ENCODE results near the gene GSTA4. TPM values are rescaled to one million over a fixed set of nuclear protein-coding genes. Genes with fewer than 3 reads are reported as not detected.

The GSTA4 gene
- total RNA-seq, 4 donors from 2014 or later: 108 to 164 (median 132) TPM

DNA sequence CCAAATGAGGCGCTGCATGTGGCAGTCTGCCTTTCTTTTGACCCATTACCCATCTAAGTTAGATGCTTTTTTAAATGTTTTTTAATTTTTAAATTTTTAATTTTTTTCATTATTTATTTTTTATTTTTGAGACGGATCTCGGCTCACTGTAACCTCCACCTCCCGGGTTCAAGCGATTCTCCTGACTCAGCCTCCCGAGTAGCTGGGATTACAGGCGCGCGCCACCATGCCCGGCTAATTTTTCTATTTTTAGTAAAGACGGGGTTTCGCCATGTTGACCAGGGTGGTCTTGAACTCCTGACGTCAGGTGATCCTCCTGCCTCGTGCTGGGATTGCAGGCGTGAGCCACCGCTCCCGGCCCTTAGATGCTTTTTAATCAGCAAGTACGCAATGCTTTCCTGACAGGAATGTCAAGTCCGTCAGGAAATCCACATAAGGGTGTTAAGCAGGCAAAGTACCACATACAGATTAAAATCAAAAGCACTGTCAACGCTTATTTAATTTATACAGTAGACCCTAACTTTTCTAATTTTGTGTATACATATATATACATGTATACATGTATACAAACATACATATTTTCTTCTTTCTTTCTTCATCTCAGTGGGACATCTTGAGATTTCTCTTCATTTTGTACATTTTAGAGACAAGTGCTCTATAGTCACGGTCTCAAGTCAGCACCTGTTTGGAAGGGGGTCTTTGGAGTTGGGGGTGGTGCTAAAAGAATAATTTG is 995 bp upstream of the GSTA4 start:
- peak; percentile 77 to 82 for DNase-seq (ENCODE audit: low spot score in 2 of 2)
- Histone ChIP-seq H3K4me1 (peaks cover 24% of the 10 kb centered on the region), H3K27ac (peak overlapping the region; percentile 88), H3K36me3 (no peaks in the 10 kb centered on the region), H3K9me3 (no peaks in the 10 kb centered on the region), H3K4me3 (peak overlapping the region; percentile 66), H3K27me3 (no peaks in the 10 kb centered on the region)
- no peak for TF ChIP-seq POLR2A (IDR thresholded peaks at IDR 0.05)
- TF ChIP-seq, protein P1, sequence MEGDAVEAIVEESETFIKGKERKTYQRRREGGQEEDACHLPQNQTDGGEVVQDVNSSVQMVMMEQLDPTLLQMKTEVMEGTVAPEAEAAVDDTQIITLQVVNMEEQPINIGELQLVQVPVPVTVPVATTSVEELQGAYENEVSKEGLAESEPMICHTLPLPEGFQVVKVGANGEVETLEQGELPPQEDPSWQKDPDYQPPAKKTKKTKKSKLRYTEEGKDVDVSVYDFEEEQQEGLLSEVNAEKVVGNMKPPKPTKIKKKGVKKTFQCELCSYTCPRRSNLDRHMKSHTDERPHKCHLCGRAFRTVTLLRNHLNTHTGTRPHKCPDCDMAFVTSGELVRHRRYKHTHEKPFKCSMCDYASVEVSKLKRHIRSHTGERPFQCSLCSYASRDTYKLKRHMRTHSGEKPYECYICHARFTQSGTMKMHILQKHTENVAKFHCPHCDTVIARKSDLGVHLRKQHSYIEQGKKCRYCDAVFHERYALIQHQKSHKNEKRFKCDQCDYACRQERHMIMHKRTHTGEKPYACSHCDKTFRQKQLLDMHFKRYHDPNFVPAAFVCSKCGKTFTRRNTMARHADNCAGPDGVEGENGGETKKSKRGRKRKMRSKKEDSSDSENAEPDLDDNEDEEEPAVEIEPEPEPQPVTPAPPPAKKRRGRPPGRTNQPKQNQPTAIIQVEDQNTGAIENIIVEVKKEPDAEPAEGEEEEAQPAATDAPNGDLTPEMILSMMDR (IDR thresholded peaks at IDR 0.05): no peak
- no peak for TF ChIP-seq EP300 (IDR thresholded peaks at IDR 0.05)
- no peak for TF ChIP-seq POLR2AphosphoS5 (IDR thresholded peaks at IDR 0.05)
- 20% methylated on average over 21 of the region's 21 CpGs for WGBS

DNA sequence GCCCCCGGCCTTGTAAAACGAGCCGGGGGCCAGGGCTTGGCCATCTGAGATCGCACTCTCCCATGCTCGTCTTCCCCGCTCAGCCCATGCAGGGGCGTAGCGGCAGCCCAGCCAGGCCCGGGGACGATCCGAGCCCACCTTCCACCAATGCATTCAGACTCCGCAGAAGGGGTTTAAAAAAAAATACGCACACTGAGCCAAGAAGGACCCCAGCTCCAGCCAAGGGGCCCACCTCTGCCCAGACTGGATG is 320 bp downstream of the GSTA4 start:
- Histone ChIP-seq H3K4me1 (peaks cover 24% of the 10 kb centered on the region), H3K9me3 (no peaks in the 10 kb centered on the region), H3K27ac (peak overlapping the region; percentile 88), H3K27me3 (no peaks in the 10 kb centered on the region), H3K36me3 (no peaks in the 10 kb centered on the region), H3K4me3 (peak overlapping the region; percentile 66)
- no peak for TF ChIP-seq POLR2A (IDR thresholded peaks at IDR 0.05)
- no peak for TF ChIP-seq EP300 (IDR thresholded peaks at IDR 0.05)
- TF ChIP-seq POLR2AphosphoS5 (IDR thresholded peaks at IDR 0.05): no peak
- DNase-seq (ENCODE audit: low spot score in 2 of 2): peak in 1 of 2 donors; percentile 77
- WGBS: under 1% methylated on average over 13 of the region's 13 CpGs

DNA sequence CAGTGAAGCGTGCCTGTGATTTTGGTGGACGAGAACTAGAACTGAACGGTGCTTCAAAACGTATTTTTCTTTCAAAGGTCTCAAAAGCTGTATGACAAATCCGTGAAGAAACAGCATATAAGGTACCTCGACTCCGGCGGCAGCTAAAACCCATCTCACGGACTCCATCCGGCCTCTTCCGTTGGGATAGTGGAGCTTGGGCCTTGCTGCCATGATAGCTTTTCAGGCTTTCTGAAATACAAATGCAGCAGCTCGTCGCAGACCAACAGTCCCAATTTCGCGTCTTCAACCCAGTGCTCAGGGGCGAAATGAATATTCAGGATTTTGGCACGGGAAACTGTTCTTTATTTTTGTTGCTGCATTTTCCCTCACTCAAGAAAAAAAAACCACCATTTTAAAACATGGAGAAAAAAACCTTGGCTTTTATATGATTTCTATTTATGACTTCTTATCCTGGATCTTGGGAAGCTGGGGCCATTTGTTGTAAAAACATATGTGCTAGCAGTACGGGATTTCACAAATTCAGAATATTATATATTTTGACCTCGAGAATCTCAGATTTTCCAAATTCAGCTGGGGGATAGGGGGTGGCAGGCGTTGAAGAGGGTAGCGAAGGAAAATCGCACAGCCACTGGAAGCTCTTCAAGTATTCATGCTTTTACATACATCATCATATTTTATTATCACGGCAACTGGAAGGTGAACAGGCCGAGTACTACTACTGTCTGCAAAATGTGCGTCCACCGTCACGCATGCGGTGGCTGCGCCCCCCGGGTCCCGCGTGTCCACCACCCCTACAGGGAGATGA is 849 bp downstream of the GSTA4 start:
- TF ChIP-seq, protein P1 (IDR thresholded peaks at IDR 0.05): no peak
- TF ChIP-seq EP300 (IDR thresholded peaks at IDR 0.05): no peak
- no peak for TF ChIP-seq POLR2A (IDR thresholded peaks at IDR 0.05)
- TF ChIP-seq POLR2AphosphoS5 (IDR thresholded peaks at IDR 0.05): no peak
- Histone ChIP-seq H3K36me3 (peaks cover 3% of the 10 kb centered on the region), H3K9me3 (no peaks in the 10 kb centered on the region), H3K27ac (peak overlapping the region; percentile 88), H3K4me1 (peaks cover 24% of the 10 kb centered on the region), H3K4me3 (peak overlapping the region; percentile 66), H3K27me3 (no peaks in the 10 kb centered on the region)
- 12% methylated on average over 32 of the region's 32 CpGs for WGBS
- no peak for DNase-seq (ENCODE audit: low spot score in 2 of 2)

DNA sequence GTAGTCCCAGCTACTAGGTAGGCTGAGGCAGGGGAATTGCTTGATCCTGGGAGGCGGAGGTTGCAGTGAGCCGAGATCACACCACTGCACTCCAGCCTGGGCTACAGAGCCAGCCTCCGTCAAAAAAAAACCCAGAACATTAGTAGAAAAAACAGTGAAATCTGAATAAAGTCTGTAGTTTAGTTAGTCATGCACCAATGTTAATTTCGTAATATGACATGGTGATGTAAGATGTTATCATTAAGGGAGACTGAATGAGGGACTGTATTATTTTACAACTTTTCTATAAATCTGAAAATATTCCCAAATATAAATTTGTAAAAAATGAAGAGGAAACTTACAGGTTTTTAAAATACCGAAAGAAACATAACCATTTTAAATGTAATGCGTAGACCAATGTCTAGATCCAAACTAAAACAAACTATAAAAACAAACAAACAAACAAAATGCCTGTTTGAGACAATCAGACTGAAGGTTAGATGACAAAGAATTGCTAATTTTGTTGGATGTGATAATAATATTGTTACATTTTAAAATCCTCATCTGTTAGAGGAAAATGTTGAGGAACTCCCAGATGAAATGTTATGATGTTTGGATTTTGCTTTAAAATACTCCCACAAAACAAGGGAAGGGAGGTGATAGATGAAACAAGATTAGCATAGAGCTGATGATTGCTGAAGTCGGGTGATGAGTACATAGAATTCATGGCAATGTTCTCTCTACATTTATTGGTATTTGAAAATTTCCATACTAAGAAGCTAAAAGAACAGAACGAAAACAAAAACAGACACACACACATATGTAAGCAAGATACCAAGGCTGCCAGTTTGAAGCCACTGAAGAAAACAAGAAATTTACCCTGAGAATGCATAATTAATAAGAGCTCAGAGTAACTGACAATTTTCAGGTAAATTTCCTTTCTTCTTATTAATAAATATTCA is 1.8 kb downstream of the GSTA4 start:
- WGBS: 59% methylated on average over 8 of the region's 8 CpGs
- Histone ChIP-seq H3K27me3 (no peaks in the 10 kb centered on the region), H3K27ac (peak overlapping the region; percentile 88), H3K36me3 (peaks cover 3% of the 10 kb centered on the region), H3K4me3 (peak overlapping the region; percentile 66), H3K9me3 (no peaks in the 10 kb centered on the region), H3K4me1 (peaks cover 24% of the 10 kb centered on the region)
- TF ChIP-seq, protein P1 (IDR thresholded peaks at IDR 0.05): no peak
- TF ChIP-seq EP300 (IDR thresholded peaks at IDR 0.05) (no peak), POLR2AphosphoS5 (IDR thresholded peaks at IDR 0.05) (no peak), POLR2A (IDR thresholded peaks at IDR 0.05) (no peak)
- DNase-seq (ENCODE audit: low spot score in 2 of 2): no peak

DNA sequence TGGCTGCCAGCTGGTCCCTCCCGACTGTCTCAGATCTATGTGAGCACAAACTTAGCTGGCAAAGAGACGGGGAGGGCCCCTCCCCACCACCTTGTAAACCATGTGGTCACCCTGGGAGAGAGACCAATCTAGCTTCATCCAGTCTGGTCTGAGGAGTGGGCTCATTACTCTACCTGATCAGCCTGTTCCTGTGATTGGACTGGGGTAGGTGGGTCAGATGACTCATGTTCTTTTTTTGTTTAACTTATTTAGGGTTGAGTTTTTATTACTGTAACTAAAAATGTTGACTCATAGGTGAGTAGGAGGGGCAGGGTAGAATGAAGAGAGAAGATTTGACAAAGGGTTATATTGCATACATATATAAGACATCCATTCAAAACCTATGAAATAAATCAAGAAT is 4.7 kb downstream of the GSTA4 start:
- no peak overlapping the region for H3K4me3 ChIP-seq
- DNase-seq (ENCODE audit: low spot score in 2 of 2): no peak
- peaks cover 16% of the 10 kb centered on the region for H3K4me1 ChIP-seq
- TF ChIP-seq POLR2AphosphoS5 (IDR thresholded peaks at IDR 0.05) (no peak), POLR2A (IDR thresholded peaks at IDR 0.05) (no peak), EP300 (IDR thresholded peaks at IDR 0.05) (no peak)
- TF ChIP-seq, protein P1 (IDR thresholded peaks at IDR 0.05): no peak
- no peaks in the 10 kb centered on the region for H3K9me3 ChIP-seq
- peaks cover 3% of the 10 kb centered on the region for H3K36me3 ChIP-seq
- H3K27me3 ChIP-seq: no peaks in the 10 kb centered on the region
- 59% methylated on average over 2 of the region's 2 CpGs for WGBS
- no peak overlapping the region for H3K27ac ChIP-seq
